HepG2 (cell line): ENCODE measurements around the gene TMEM35B. TPM values are rescaled to one million over a fixed set of nuclear protein-coding genes. Genes with fewer than 3 reads are reported as not detected.
"Not testable (repeated sequence)": the region's sequence is repeated elsewhere in the genome, so short reads cannot be mapped to it uniquely, and the experiment has no call there.

Experiments
- ATAC-seq: fragments of 200-7000 bp; cut with Tn5 transposase; 3 replicates; pipeline ENCODE4 v1.9.1; 2020; ENCODE audit warnings: mild to moderate bottlenecking, moderate library complexity
- BruUV-seq: library from RNA; stranded (reverse); fragments of 400-500 nt; replicated peaks from 2 replicates; lab custom pipeline; 2021; lab: Mats Ljungman, UMichigan
- CTCF ChIA-PET: fragments of 300-600 bp; formaldehyde crosslinking; extraction: SDS; loops from one replicate; lab custom pipeline; 2021; ENCODE audit warnings: low total read pairs, inconsistent platforms, low intra/inter-chr PET ratio; lab: Yijun Ruan, JAX
- POLR2A ChIA-PET: fragments of 350-600 bp; sonication (Branson Sonifier 250); formaldehyde crosslinking; loops from one replicate; lab custom pipeline; 2020; ENCODE audit warnings: antibody characterized with exemption, inconsistent platforms; lab: Yijun Ruan, JAX
- DNase-seq: peaks from one replicate; pipeline ENCODE4 v3.0.0-alpha.2; 2015; ENCODE audit warnings: low spot score
- FAIRE-seq: peaks from 3 replicates; lab custom pipeline; 2011; peaks lifted over from hg19 to GRCh38; lab: Jason Lieb, UNC
- H2AFZ ChIP-seq: one replicate; pipeline ENCODE4 v1.6.1; 2011; ENCODE audit warnings: low read length, inconsistent platforms
- H3K27ac ChIP-seq: fragments of 300-600 bp; 3 replicates; pipeline ENCODE4 v1.8.0; 2011; ENCODE audit warnings: mixed run types, mild to moderate bottlenecking, mixed read lengths, low read length, inconsistent platforms; ENCODE audit not compliant: insufficient read depth; ENCODE audit errors: extremely low read length
- H3K27me3 ChIP-seq, 2 experiments: fragments of 200-600 bp in 1 of 2; 2 replicates in 1 of 2; 3 replicates in 1 of 2; pipeline versions ENCODE4 v1.6.0 to v1.8.0; 2011; ENCODE audit warnings: low read length in 2 of 2, mild to moderate bottlenecking in 2 of 2, moderate library complexity in 2 of 2, inconsistent platforms in 1 of 2; ENCODE audit not compliant: insufficient read depth in 2 of 2, control insufficient read depth in 1 of 2
- H3K36me3 ChIP-seq, 2 experiments: fragments of 200-600 bp in 1 of 2; replicated peaks in 1 of 2; 2 replicates in 1 of 2; 3 replicates in 1 of 2; pipeline versions ENCODE4 v1.5.1 to v1.8.0; 2011; ENCODE audit warnings: low read length in 2 of 2, inconsistent platforms in 1 of 2; ENCODE audit not compliant: insufficient read depth in 2 of 2, control insufficient read depth in 1 of 2
- H3K4me1 ChIP-seq: 2 replicates; pipeline ENCODE4 v1.5.1; 2012; ENCODE audit warnings: low read length, inconsistent platforms; ENCODE audit not compliant: insufficient read depth
- H3K4me2 ChIP-seq: 2 replicates; pipeline ENCODE4 v1.6.0; 2011; ENCODE audit warnings: low read depth, low read length, inconsistent platforms
- H3K4me3 ChIP-seq, 3 experiments: fragments of 200-600 bp in 1 of 3; sonication (generic), shearing (Covaris generic) in 1 of 3; replicated peaks in 1 of 3; 2 replicates each; pipeline ENCODE4 v1.5.1; 2011 to 2016; ENCODE audit warnings: low read length in 3 of 3, inconsistent platforms in 2 of 3, low read depth in 2 of 3, mild to moderate bottlenecking in 2 of 3, control low read depth in 1 of 3, mixed read lengths in 1 of 3; ENCODE audit not compliant: insufficient read depth in 1 of 3
- H3K79me2 ChIP-seq: one replicate; pipeline ENCODE4 v1.6.1; 2011; ENCODE audit warnings: low read length, inconsistent platforms; ENCODE audit not compliant: insufficient read depth
- H3K9ac ChIP-seq: 2 replicates; pipeline ENCODE4 v1.6.0; 2011; ENCODE audit warnings: mild to moderate bottlenecking, low read depth, low read length, inconsistent platforms; ENCODE audit not compliant: insufficient read depth
- H3K9me3 ChIP-seq: 2 replicates; pipeline ENCODE4 v1.5.1; 2012; ENCODE audit warnings: mild to moderate bottlenecking, low read length
- H4K20me1 ChIP-seq: 2 replicates; pipeline ENCODE4 v1.6.0; 2011; ENCODE audit warnings: inconsistent platforms, mild to moderate bottlenecking, low read length, moderate library complexity; ENCODE audit not compliant: insufficient read depth
- CEBPB ChIP-seq: IDR thresholded peaks from 2 replicates; pipeline ENCODE4 v1.6.1; 2011; ENCODE audit warnings: low read depth, low read length, improper control_type of control experiment, borderline replicate concordance
- RARA ChIP-seq: IDR thresholded peaks from 2 replicates; pipeline ENCODE4 v1.6.1; 2016; ENCODE audit warnings: missing genetic modification reagents, missing compliant biosample characterization
- RARG ChIP-seq: sonication (generic); formaldehyde crosslinking; IDR thresholded peaks from 2 replicates; pipeline ENCODE4 v1.4.0; 2020; ENCODE audit warnings: low read depth, mild to moderate bottlenecking, missing genetic modification reagents
- TSC22D2 ChIP-seq: sonication (generic); formaldehyde crosslinking; IDR thresholded peaks from 2 replicates; pipeline ENCODE4 v1.5.1; 2020; ENCODE audit warnings: missing genetic modification reagents, mild to moderate bottlenecking, borderline replicate concordance
- ZMYM4 ChIP-seq: sonication (generic); formaldehyde crosslinking; IDR thresholded peaks from 2 replicates; pipeline ENCODE4 v1.8.1; 2023; ENCODE audit warnings: mild to moderate bottlenecking, missing genetic modification reagents
- ZNF382 ChIP-seq: sonication (generic); formaldehyde crosslinking; IDR thresholded peaks from 2 replicates; pipeline ENCODE4 v1.5.0; 2020; ENCODE audit warnings: missing genetic modification reagents, mild to moderate bottlenecking, borderline replicate concordance
- ZNF501 ChIP-seq: sonication (generic); formaldehyde crosslinking; IDR thresholded peaks from 2 replicates; pipeline ENCODE4 v1.5.1; 2020; ENCODE audit warnings: mild to moderate bottlenecking, moderate library complexity, missing genetic modification reagents
- ZNF737 ChIP-seq: sonication (generic); formaldehyde crosslinking; IDR thresholded peaks from 2 replicates; pipeline ENCODE4 v1.5.0; 2020; ENCODE audit warnings: missing genetic modification reagents, mild to moderate bottlenecking, borderline replicate concordance
- WGBS: methylation state at CpG from one replicate; pipeline ENCODE4 v1.1.6; 2017; ENCODE audit warnings: low lambda C conversion rate; 5-methylcytosine and 5-hydroxymethylcytosine counted together
- in situ Hi-C: cut with HindIII; loops from 2 replicates; pipeline ENCODE4 v1.10.0; 2017; ENCODE audit warnings: low pct_unique_long_range_greater_than_20kb; ENCODE audit not compliant: extremely low pct_ligation_motif_present
- intact Hi-C: fragments of 100-400 bp; cut with micrococcal nuclease; formaldehyde crosslinking; loops from one replicate; pipeline ENCODE4 v1.10.0; 2022; ENCODE audit not compliant: unreplicated experiment
- polyA plus RNA-seq, 8 experiments: library from polyadenylated mRNA; depleted of rRNA in 3 of 8; stranded (reverse) in 7 of 8; unstranded in 1 of 8; fragments of >200 nt; fragmentation: Illumina TruSeq in 4 of 8; extraction: Trizol in 4 of 8; gene quantifications; 2 replicates each; pipeline versions ENCODE4 v1.2.1 to v1.2.3, GENCODE V29; 2011 to 2016; ENCODE audit warnings: low read depth in 4 of 8, missing spikeins in 1 of 8, mixed read lengths in 1 of 8; ENCODE audit not compliant: insufficient read depth in 1 of 8
- total RNA-seq, 5 experiments: library from RNA; depleted of rRNA; stranded (reverse); fragments of >200 nt; fragmentation: Illumina TruSeq; extraction: Trizol; gene quantifications; 2 replicates each; pipeline ENCODE4 v1.2.3, GENCODE V29; 2016; ENCODE audit warnings: low read depth in 1 of 5
- TF ChIP-seq, protein P1 (sequence below): sonication (generic); formaldehyde crosslinking; IDR thresholded peaks from 2 replicates; pipeline ENCODE4 v1.4.0; 2020; ENCODE audit warnings: missing genetic modification reagents
- TF ChIP-seq, protein P2 (sequence below): sonication (generic); formaldehyde crosslinking; IDR thresholded peaks from 2 replicates; pipeline ENCODE4 v1.4.0; 2020; ENCODE audit warnings: missing genetic modification reagents, borderline replicate concordance

Gene TMEM35B
- total and polyA plus RNA-seq, 2 of the 13 experiments (the other 11 are each of a cell fraction or from before 2014, with no cell fraction given): 11.5 to 26.0 TPM

DNA sequence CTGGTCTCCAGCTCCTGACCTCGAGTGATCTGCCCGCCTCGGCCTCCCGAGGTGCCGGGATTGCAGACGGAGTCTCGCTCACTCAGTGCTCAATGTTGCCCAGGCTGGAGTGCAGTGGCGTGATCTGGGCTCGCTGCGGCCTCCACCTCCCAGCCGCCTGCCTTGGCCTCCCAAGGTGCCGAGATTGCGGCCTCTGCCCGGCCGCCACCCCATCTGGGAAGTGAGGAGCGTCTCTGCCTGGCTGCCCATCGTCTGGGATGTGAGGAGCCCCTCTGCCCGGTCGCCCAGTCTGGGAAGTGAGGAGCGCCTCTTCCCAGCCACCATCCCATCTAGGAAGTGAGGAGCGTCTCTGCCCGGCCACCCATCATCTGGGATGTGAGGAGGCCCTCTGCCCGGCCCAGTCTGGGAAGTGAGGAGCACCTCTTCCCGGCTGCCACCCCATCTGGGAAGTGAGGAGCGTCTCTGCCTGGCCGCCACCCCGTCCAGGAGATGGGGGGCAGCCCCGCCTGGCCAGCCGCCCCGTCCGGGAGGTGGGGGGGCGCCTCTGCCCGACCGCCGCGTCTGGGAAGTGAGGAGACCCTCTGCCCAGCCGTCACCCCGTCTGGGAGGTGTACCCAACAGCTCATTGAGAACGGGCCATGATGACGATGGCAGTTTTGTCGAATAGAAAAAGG, 37.4 kb downstream of the TMEM35B start:
- H3K79me2 ChIP-seq, intact Hi-C loops, CTCF ChIA-PET, H3K9ac ChIP-seq, H3K36me3 ChIP-seq, FAIRE-seq, BruUV-seq, H4K20me1 ChIP-seq, H2AFZ ChIP-seq, POLR2A ChIA-PET, H3K27ac ChIP-seq, H3K9me3 ChIP-seq, H3K4me1 ChIP-seq, H3K4me2 ChIP-seq, H3K27me3 ChIP-seq, ATAC-seq, in situ Hi-C loops, DNase-seq, H3K4me3 ChIP-seq: not testable (repeated sequence)
- WGBS: 77% methylated on average over 11 of the region's 41 CpGs

DNA sequence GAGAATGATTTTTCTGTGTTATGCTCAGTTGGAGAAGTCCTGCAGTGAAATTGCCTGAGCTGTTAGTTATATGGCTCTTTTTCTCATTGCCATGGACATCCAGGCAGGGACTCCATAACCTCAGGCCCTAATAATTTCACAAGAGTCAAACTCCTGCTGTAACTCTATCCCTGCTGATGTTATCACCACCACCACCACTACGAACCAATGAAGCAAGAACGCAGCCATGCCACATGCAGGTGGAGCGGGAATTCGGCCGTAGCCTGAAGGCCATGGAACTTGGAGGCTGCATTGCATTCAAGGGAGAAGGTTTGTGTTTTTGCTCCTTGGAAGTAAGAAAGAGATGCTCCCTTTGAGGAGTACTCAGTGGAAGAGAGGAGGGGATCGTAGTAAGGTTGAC, 38.9 kb downstream of the TMEM35B start:
- ChIA-PET CTCF (no interaction called here), POLR2A (no interaction called here)
- Histone ChIP-seq H3K4me2 (no peak overlapping the region), H3K4me3 (no peak overlapping the region), H3K79me2 (no peaks in the 10 kb centered on the region), H3K9me3 (no peaks in the 10 kb centered on the region), H3K27me3 (no peaks in the 10 kb centered on the region), H4K20me1 (no peaks in the 10 kb centered on the region), H2AFZ (no peak overlapping the region), H3K27ac (no peak overlapping the region), H3K4me1 (peaks cover 8% of the 10 kb centered on the region; the same call in 1 of the 2 replicates), H3K9ac (no peak overlapping the region), H3K36me3 (no peaks in the 10 kb centered on the region)
- DNase-seq: no peak
- TF ChIP-seq RARA (CRISPR knock-in tag) (no peak), ZNF501 (CRISPR knock-in tag) (no peak), ZMYM4 (CRISPR knock-in tag) (no peak), CEBPB (no peak), RARG (no peak), ZNF382 (CRISPR knock-in tag) (no peak), ZNF737 (CRISPR knock-in tag) (no peak), TSC22D2 (CRISPR knock-in tag) (no peak)
- TF ChIP-seq, protein P1, sequence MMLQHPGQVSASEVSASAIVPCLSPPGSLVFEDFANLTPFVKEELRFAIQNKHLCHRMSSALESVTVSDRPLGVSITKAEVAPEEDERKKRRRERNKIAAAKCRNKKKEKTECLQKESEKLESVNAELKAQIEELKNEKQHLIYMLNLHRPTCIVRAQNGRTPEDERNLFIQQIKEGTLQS: no peak
- TF ChIP-seq, protein P2, sequence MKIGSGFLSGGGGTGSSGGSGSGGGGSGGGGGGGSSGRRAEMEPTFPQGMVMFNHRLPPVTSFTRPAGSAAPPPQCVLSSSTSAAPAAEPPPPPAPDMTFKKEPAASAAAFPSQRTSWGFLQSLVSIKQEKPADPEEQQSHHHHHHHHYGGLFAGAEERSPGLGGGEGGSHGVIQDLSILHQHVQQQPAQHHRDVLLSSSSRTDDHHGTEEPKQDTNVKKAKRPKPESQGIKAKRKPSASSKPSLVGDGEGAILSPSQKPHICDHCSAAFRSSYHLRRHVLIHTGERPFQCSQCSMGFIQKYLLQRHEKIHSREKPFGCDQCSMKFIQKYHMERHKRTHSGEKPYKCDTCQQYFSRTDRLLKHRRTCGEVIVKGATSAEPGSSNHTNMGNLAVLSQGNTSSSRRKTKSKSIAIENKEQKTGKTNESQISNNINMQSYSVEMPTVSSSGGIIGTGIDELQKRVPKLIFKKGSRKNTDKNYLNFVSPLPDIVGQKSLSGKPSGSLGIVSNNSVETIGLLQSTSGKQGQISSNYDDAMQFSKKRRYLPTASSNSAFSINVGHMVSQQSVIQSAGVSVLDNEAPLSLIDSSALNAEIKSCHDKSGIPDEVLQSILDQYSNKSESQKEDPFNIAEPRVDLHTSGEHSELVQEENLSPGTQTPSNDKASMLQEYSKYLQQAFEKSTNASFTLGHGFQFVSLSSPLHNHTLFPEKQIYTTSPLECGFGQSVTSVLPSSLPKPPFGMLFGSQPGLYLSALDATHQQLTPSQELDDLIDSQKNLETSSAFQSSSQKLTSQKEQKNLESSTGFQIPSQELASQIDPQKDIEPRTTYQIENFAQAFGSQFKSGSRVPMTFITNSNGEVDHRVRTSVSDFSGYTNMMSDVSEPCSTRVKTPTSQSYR (CRISPR knock-in tag): no peak
- intact Hi-C loops: no loop called here
- 76% methylated on average over 6 of the region's 6 CpGs for WGBS
- FAIRE-seq: no peak
- ATAC-seq: no peak
- in situ Hi-C loops: no loop called here
- no TSS peak for BruUV-seq
